ENCODE data around the gene PLD3.

Gene PLD3

GRCh38 chr19:40335101-40335500, 13.4 kb upstream of the PLD3 start:
- Histone ChIP-seq H3K4me3 (replicated peaks; ENCODE audit: insufficient read depth, low read length) (no peak overlapping the region), H3K27me3 (ENCODE audit: insufficient read depth, poor library complexity, severe bottlenecking) (no peaks in the 10 kb centered on the region), H3K27ac (replicated peaks) (no peak overlapping the region)
- TF ChIP-seq, protein P1, sequence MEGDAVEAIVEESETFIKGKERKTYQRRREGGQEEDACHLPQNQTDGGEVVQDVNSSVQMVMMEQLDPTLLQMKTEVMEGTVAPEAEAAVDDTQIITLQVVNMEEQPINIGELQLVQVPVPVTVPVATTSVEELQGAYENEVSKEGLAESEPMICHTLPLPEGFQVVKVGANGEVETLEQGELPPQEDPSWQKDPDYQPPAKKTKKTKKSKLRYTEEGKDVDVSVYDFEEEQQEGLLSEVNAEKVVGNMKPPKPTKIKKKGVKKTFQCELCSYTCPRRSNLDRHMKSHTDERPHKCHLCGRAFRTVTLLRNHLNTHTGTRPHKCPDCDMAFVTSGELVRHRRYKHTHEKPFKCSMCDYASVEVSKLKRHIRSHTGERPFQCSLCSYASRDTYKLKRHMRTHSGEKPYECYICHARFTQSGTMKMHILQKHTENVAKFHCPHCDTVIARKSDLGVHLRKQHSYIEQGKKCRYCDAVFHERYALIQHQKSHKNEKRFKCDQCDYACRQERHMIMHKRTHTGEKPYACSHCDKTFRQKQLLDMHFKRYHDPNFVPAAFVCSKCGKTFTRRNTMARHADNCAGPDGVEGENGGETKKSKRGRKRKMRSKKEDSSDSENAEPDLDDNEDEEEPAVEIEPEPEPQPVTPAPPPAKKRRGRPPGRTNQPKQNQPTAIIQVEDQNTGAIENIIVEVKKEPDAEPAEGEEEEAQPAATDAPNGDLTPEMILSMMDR (IDR thresholded peaks at IDR 0.05; ENCODE audit: insufficient read depth, low read length), result no peak
- TF ChIP-seq SPI1 (IDR thresholded peaks at IDR 0.05; ENCODE audit: borderline replicate concordance, low read depth), result no peak
- TF ChIP-seq, protein P2, sequence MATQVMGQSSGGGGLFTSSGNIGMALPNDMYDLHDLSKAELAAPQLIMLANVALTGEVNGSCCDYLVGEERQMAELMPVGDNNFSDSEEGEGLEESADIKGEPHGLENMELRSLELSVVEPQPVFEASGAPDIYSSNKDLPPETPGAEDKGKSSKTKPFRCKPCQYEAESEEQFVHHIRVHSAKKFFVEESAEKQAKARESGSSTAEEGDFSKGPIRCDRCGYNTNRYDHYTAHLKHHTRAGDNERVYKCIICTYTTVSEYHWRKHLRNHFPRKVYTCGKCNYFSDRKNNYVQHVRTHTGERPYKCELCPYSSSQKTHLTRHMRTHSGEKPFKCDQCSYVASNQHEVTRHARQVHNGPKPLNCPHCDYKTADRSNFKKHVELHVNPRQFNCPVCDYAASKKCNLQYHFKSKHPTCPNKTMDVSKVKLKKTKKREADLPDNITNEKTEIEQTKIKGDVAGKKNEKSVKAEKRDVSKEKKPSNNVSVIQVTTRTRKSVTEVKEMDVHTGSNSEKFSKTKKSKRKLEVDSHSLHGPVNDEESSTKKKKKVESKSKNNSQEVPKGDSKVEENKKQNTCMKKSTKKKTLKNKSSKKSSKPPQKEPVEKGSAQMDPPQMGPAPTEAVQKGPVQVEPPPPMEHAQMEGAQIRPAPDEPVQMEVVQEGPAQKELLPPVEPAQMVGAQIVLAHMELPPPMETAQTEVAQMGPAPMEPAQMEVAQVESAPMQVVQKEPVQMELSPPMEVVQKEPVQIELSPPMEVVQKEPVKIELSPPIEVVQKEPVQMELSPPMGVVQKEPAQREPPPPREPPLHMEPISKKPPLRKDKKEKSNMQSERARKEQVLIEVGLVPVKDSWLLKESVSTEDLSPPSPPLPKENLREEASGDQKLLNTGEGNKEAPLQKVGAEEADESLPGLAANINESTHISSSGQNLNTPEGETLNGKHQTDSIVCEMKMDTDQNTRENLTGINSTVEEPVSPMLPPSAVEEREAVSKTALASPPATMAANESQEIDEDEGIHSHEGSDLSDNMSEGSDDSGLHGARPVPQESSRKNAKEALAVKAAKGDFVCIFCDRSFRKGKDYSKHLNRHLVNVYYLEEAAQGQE (IDR thresholded peaks at IDR 0.05; ENCODE audit: insufficient replicate concordance, low read depth), result no peak
- no peak for TF ChIP-seq POLR2AphosphoS5 (IDR thresholded peaks at IDR 0.05; ENCODE audit: low read depth)
- TF ChIP-seq GABPA (IDR thresholded peaks at IDR 0.05; ENCODE audit: low read depth), result no peak
- DNase-seq (ENCODE audit: low read depth in 1 of 2, low spot score in 1 of 2), result no peak

GRCh38 chr19:40335855-40336600, 12.5 kb upstream of the PLD3 start:
- DNase-seq (ENCODE audit: low read depth in 1 of 2, low spot score in 1 of 2), result no peak
- no peak overlapping the region for H3K27ac ChIP-seq (replicated peaks)
- H3K27me3 ChIP-seq (ENCODE audit: insufficient read depth, poor library complexity, severe bottlenecking), result no peaks in the 10 kb centered on the region
- TF ChIP-seq GABPA (IDR thresholded peaks at IDR 0.05; ENCODE audit: low read depth) (no peak), SPI1 (IDR thresholded peaks at IDR 0.05; ENCODE audit: borderline replicate concordance, low read depth) (no peak), POLR2AphosphoS5 (IDR thresholded peaks at IDR 0.05; ENCODE audit: low read depth) (no peak)
- TF ChIP-seq, protein P2 (IDR thresholded peaks at IDR 0.05; ENCODE audit: insufficient replicate concordance, low read depth), result no peak
- TF ChIP-seq, protein P1 (IDR thresholded peaks at IDR 0.05; ENCODE audit: insufficient read depth, low read length), result no peak
- H3K4me3 ChIP-seq (replicated peaks; ENCODE audit: insufficient read depth, low read length), result no peak overlapping the region

DNA sequence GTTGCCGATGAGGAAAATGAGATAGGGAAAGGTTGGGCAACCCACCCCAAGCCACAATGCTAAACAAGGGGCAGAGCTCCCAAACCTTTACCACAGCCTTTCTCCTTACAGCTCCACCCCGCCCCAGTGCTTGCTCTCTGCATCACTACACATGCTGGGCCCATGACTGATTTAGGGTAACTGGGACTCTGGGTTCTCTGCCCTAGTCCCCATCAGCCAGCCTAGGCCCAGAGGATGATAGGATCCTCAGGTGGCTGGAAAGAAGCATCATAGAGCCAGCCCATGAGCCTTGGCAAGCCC, 11.9 kb upstream of the PLD3 start:
- H3K4me3 ChIP-seq (replicated peaks; ENCODE audit: insufficient read depth, low read length), result no peak overlapping the region
- TF ChIP-seq, protein P2 (IDR thresholded peaks at IDR 0.05; ENCODE audit: insufficient replicate concordance, low read depth), result no peak
- TF ChIP-seq, protein P1 (IDR thresholded peaks at IDR 0.05; ENCODE audit: insufficient read depth, low read length), result no peak
- no peak for TF ChIP-seq SPI1 (IDR thresholded peaks at IDR 0.05; ENCODE audit: borderline replicate concordance, low read depth)
- no peak for TF ChIP-seq POLR2AphosphoS5 (IDR thresholded peaks at IDR 0.05; ENCODE audit: low read depth)
- TF ChIP-seq GABPA (IDR thresholded peaks at IDR 0.05; ENCODE audit: low read depth), result no peak
- no peak overlapping the region for H3K27ac ChIP-seq (replicated peaks)
- DNase-seq (ENCODE audit: low read depth in 1 of 2, low spot score in 1 of 2), result no peak
- H3K27me3 ChIP-seq (ENCODE audit: insufficient read depth, poor library complexity, severe bottlenecking), result no peaks in the 10 kb centered on the region

Measured in HL-60 (cell line).